HL-60/S4 treated with retinoic acid at 250 ng/mL for 4 days and 3 days (cell line): ENCODE data around the gene TMEM130.

ENCODE experiments used
- in situ Hi-C: fragments of 300-500 bp; cut with MboI; formaldehyde crosslinking; loops from 2 replicates; pipeline ENCODE4 v1.7.0; 2022; ENCODE audit warnings: low sequenced_read_pairs

TMEM130 gene

DNA sequence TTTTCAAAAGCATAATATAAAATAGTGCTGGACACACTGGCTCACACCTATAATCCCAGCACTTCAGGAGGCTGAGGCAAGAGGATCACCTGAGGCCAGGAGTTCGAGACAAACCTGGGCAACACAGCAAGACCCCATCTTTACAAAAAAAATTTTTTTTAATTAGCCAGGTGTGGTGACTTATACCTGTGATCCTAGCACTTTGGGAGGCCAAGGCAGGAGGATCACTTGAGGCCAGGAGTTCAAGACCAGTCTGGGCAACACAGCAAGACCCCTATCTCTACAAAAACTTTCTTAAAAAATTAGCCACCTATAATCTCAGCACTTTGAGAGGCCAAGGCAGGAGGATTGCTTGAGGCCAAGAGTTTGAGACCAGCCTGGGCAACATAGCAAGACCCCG is 27.3 kb downstream of the TMEM130 start:
- in situ Hi-C loops, result loop anchor here (10.0 kb wide), 1 partner anchor 408 kb away; no protein-coding TSS in a partner anchor

DNA sequence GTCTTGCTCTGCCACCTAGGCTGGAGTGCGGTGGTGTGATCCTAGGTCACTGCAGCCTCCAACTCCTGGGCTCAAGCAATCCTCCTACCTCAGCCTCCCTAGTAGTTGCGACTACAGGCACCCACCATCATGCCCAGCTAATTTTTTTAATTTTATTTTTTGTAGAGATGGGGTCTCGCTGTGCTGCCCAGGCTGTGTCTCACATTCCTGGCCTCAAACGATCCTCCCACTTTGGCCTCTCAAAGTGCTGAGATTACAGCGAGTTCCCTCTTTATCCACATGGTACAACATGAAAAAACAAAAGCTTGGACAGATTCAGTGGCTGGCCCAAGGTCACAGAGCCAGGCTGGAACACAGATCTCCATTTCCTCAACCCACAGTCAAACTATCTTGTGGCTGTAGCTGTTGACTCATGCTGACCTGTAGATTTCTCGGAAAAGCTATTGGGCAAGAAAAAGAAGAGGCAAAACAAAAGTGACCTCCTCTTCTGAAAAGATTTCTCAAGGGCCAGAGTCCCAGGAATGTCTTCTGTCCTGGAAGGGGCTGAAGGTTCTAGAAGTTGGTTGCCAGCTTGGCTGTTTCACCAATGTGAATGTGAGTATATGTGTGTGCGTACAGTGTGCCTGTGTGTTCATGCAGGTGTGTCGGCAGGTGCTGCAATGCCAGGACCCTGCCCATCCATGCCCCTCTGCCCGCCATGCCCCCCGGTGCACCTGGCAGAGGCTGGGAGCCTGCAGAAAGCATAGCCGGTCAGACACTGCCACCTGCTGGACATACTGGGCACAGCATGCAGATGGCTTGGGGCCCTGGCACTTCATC is 28.4 kb downstream of the TMEM130 start:
- in situ Hi-C loops, result loop anchor here (10.0 kb wide), 1 partner anchor 407 kb away; no protein-coding TSS in a partner anchor

DNA sequence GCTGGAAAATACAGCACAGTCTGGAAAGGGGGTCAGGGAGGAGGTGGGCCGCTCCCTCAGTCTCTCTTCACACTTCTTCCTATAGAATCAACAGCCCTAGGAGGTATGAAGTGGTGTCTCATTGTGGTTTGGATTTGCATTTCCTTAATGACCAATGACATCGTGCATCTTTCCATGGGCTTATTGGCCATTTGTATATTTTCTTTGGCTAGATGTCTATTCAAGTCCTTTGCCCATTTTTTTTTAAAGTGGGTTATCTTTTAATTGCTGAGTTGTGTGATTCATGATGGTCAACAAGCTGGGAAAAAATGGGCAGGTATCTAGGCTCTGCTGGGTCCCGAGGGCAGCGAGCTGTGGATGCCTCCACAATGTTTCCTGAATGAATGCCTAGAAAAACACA is 29.1 kb downstream of the TMEM130 start:
- in situ Hi-C loops, result loop anchor here (10.0 kb wide), 1 partner anchor 406 kb away; no protein-coding TSS in a partner anchor

DNA sequence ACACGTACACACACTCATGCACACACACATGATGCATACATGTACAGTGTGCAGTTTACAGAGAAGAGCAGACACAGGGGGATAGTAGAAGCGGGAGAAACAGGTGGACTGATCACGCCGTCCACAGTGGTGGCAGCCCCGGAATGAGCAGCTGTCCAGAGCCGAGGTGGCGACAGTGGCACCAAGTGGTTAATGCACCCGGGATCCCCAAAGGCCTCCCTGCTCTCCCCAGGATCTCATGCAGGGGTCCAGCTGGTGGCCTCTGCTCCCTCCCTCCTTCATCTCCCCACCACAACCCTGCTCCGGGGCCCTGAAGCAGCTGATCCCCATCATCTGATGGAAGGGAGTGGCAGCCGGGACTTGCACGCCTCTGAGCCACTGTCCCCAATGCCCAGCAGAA is 29.7 kb downstream of the TMEM130 start:
- in situ Hi-C loops, result loop anchor here (10.0 kb wide), 1 partner anchor 405 kb away; no protein-coding TSS in a partner anchor

DNA sequence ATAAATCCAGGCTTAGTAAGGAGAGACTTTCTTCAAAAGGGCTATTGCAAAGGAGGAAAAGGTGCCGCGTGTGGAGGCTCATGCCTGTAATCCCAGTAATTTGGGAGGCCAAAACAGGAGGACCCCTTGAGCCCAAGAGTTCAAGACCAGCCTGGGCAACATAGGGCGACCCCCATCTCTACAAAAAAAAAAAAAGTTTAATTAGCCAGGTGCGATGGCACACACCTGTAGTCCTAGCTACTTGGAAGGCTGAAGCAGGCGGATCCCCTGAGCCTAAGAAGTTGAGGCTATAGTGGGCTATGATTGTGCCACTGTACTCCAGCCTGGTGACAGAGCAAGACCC is 32.2 kb downstream of the TMEM130 start:
- in situ Hi-C loops, result no loop called here

DNA sequence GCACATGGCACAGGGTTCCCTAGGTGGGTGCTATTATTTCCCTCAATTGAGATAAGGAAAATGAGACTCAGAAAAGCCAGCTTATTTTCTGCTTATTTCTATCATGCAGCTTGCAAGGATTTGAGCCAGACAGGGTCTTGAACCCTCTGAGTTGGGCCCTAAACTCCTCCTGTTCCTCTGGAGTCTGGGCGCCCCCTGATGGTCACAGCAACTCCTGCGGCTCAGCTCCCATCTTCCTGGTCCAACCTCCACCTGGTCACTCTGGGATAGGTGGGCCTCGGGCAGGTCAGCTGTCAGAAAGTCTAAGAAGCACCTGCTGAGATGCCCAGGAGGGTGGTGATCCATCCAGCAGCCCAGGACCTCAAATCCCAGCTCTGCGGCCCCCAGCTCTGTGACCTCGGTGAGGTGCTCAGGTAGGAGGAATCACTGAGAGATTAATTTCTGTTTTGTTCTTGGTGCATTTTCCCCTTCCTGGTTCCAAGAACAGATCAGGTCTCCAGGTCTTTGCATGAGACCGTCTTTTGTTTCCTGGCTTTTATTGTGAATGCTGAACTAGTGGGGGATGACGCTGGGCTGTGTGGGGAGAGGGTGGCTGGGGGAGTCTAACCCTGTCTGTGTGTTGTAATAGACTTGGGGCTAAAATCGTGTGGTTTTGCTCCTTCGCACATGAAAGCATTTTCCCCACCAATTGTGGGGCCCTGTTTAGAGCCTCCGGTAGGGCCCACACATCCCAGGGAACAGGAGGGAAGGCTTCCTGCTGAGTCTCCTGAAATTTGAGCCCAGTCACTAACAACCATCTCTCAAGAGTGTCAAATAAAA is 32.8 kb downstream of the TMEM130 start:
- in situ Hi-C loops, result no loop called here

DNA sequence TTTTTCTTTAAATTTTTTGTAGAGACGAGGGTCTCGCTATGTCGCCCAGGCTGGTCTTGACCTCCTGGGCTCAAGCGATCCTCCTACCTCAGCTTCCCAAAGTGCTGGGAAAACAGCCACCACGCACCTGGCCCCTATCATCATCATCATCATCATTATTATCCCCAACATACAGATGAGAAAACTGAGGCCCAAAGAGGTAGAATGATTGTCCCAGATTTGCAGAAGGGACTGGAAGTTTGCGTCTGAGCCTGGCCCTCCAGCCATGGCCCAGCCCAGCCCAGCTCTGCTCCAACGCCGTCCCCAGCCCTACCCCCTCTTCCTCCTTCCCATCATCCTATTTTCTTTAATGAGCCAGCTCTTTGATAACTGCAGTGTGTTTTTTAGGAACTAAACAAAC is 34.9 kb downstream of the TMEM130 start:
- in situ Hi-C loops, result no loop called here

DNA sequence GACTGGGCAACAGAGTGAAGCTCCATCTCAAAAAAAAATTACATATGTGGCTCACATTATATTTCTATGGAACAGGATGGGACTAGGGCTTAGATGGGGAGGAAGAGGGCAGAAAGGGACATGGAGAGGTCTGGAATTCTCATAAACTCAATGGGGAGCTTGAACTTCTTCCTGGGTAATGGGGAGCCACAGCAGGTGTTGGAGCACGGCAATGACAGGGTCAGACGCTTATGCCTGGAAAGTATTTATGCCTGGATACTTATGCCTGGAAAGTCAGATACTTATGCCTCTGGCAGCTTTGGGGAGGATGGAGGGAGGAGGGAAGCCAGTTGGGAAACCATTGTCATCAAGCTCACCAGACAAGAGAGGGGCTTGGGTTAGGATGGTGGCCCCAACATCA is 36.8 kb downstream of the TMEM130 start:
- in situ Hi-C loops, result no loop called here

DNA sequence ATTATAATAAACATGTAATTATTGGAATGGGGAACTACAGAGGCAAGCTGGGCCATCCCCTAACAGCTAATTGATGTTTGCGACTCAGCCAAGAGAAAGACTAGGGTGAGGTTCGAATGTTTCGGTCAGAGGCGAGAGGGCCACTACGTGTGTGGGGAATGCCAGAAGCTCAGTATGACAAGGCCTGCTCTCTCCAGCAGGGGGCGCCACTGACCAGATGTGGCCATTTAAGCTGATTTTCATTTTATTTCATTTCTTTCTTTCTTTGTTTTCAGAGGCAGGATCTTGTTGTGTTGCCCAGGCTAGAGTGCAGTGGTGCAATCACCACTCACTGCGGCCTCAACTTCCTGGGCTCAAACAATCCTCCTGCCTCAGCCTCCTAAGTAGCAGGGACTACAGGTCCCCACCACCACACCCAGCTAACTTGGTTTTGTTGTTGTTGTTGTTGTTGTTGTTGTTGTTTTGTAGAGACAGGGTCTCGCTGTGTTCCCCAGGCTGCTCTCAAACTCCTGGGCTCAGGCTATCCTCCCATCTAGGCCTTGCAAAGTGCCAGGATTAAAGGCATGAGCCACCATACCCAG is 38.1 kb downstream of the TMEM130 start:
- in situ Hi-C loops, result no loop called here

DNA sequence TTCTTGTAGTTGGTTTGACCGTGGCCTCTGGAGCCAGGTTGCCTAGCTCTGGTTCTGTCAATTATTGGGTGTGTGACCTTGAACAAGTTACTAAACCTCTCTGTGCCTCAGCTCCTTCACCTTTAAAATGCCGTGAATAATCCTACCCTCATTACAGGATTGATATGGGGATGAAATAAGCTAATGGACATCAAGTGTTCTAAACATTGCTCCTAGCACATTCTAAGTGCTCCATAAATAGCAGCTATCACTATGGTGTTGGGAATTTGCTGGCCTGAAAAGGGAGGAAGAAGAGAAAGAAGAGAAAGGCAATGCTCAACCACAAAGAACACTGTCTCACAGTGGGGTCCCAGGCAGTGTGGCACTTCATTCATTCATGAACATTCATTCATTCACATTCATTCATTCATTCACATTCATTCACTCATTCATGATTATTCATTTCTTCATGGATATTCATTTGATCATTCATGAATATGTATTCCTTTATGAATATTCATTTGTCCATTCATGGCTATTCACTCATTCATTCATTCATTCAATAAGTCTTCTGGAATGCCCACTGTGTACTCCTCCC is 38.8 kb downstream of the TMEM130 start:
- in situ Hi-C loops, result no loop called here

DNA sequence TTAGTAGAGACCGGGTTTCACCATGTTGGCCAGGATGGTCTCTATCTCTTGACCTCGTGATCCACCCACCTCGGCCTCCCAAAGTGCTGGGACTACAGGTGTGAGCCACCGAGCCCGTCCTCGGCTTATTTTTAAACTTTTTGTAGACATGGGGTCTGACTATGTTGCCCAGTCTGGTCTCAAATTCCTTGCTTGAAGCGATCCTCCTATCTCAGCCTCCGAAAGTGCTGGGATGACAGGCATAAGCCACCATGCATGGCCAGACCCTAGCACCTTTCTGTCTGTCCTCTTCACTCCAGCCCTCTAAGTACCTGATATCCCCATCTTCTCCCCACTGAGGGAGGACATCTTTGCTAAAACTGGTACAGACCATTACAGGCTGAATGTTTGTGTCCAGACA is 41.4 kb downstream of the TMEM130 start:
- in situ Hi-C loops, result no loop called here

DNA sequence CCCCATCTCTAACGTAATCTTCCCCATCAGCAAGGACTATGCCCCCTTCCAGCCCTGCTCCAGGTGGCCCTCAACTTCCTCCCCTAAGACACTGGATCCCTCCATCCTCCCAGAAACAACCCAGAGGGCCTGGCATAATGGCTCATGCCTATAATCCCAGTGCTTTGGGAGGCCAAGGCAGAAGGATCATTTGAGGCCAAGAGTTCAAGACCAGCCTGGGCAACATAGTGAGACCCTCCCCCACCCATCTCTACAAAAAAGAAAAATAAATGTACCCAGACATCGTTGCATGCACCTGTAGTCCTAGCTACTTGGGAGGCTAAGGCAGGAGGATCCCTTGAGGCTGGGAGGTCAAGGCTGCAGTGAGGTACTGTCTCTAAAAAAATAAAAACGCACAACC is 42.6 kb downstream of the TMEM130 start:
- in situ Hi-C loops, result no loop called here

DNA sequence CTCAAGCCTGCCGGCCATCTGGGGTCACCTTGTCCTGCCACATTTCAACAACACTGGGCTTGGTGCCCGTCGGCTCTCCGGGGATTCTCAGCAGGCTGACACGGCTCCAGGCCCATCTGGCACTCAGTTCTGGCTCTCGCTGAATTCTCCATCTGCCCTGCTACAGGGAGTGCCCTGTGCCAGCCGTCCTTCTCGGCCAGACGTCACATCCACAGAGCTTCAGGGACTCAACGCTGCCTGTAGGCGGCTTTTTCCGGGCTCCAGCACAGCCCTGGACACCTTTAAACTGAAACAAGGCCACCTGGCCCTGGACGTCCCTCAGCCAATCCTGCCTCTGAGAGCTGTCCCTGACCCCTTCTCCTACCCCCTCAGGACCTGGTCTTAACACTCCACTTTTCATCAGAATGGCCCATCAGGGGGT is 43.0 kb downstream of the TMEM130 start:
- in situ Hi-C loops, result no loop called here

DNA sequence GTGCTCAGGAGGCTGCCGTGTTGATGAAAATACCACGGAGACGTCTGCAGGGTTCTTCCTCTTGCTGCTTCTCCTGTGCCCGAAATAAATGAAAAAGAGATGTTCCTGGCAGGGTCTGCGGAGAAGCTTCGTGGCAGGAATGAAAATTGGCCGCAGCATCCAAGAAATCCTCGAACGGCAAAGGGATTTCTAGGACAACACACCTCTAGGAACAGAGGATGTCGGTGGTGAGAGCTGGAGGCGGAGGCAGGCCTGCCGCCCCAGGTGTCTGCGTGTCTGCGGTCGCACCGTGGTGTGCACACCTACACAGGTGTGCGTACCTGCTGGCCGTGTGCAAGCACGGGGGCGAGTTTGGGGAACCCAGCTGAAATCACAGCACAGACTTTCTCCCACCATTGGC is 43.4 kb downstream of the TMEM130 start:
- in situ Hi-C loops, result no loop called here

DNA sequence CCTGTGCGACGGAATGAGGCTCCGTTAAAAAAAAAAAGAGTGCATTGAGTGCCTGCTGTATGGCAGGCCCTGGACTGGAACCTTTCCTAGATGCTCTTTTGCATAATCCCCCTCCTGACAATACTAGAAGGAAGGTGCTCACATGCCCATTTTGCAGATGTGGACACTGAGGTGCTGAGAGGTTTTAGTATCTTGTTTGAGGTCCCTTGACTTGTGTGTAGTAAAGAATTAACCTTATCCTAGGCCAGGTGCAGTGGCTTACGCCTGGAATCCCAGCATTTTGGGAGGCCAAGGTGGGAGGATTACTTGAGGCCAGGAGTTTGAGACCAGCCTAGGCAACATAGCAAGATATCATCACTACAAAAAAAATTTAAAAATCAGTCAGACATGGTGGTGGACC is 46.6 kb downstream of the TMEM130 start:
- in situ Hi-C loops, result no loop called here

DNA sequence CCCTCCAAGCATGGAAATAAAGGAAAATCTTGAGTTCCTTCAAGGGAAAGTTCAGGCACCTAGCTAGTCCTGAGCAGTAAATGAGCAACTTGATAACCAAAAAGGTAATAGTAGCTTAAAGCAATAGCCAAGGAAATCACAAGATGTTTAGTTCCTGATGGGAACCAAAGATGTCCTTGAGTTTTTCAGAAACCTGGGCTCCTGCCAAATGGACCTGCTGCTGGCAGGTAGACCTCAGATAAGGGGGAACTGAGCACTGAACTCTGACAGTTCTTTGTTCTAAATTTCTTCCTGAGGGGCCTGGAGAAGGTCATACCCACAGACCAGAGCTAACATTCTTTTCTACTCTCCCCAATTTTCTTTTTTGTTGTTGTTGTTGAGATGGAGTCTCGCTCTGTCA is 48.5 kb downstream of the TMEM130 start:
- in situ Hi-C loops, result no loop called here

DNA sequence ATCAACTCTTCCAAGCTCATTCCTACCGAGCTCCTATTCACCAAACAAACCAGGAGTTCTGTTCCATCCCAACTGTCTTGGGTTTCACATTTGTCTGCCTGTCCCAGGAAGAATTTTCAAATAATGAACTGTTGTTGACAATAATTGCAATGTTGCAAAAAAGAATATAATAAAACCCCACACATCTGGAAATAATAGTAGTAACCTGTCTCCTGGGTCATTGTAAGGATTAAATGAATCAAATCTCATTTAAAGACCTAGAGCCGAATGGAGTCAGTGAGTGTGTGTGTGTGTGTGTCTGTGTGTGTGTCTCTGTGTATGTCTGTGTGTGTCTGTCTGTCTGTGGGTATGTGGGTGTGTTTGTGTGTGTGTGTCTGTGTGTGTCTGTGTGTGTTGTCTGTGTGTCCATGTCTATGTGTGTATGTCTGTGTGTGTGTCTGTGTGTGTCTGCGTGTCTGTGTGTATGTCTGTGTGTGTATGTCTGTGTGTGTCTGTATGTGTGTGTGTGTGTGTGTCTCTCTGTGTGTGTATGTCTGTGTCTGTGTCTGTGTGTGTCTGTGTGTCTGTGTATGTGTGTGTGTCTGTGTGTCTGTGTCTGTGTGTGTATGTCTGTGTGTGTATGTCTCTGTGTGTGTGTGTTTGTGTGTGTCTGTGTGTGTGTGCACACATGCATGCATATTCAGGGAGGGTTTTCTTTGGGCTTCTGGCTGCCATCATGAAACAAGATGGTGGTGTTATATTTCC is 52.7 kb downstream of the TMEM130 start:
- in situ Hi-C loops, result no loop called here

DNA sequence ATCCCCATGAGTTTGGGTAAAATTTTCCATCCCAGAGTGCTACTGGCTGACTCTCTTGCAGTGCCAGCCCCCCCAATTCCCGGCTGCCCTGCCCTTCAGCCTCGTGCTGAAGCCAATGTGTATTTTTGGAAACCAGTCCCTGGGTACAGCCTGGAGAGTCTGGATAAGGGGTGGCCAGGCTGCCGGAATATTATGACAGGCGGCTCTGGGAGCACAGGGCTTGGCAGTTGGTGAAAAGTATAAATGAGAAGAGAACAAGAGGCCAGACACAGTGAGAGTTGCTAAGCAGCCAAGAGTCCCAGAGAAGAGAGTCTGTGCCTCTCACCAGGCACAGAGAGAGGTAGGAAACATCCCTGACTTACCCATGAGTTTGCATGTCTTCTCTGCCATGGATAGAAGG is 53.6 kb downstream of the TMEM130 start:
- in situ Hi-C loops, result no loop called here

DNA sequence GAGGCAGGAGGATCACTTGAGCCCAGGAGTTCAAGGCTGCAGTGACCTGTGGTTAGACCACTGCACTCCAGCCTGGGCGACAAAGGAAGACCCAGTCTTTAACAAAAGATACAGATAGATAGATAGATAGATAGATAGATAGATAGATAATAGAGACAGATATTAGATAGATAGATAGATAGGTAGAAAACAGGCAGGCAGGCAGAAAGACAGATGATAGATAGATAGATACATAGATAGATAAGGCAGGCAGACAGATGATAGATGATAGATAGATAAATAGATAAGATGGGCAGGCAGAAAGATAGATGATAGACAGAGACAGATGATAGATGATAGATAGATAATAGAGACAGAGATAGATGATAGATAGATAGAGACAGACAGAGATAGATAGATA is 54.5 kb downstream of the TMEM130 start:
- in situ Hi-C loops, result no loop called here

DNA sequence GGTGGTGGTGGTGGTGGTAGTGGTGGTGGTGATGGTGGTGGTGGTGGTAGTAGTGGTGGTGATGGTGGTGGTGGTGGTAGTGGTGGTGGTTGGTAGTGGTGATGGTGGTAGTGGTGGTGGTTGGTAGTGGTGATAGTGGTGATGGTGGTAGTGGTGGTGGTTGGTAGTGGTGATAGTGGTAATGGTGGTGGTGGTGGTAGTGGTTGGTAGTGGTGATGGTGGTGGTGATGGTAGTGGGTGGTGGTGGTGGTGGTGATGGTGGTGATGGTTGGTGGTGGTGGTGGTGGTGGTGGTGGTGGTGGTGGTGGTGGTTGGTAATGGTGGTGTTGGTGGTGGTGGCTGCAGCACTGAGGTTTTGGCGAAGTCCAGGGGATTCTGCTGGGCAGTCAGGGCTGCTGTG is 58.5 kb downstream of the TMEM130 start:
- in situ Hi-C loops, result no loop called here
